ENCODE measurements around the gene MYEF2. TPM values are rescaled to one million over a fixed set of nuclear protein-coding genes. Genes with fewer than 3 reads are reported as not detected.

The MYEF2 gene
- total RNA-seq, 1 experiment from 2014 or later: 111 TPM

- TF ChIP-seq FOXP1 (CRISPR knock-in tag; IDR thresholded peaks at IDR 0.05; ENCODE audit: borderline replicate concordance) (no peak), ATF3 (CRISPR knock-in tag; conservative IDR thresholded peaks at IDR 0.05) (no peak), HMGA2 (CRISPR knock-in tag; IDR thresholded peaks at IDR 0.05) (no peak), NFATC4 (CRISPR knock-in tag; IDR thresholded peaks at IDR 0.05) (no peak)
- Mint-ChIP-seq H3K9me3 (peaks cover 23% of the 10 kb centered on the region), H3K4me1 (peaks cover 5% of the 10 kb centered on the region), H3K4me3 (no peak overlapping the region), H3K27ac (no peak overlapping the region), H3K27me3 (ENCODE audit: low read depth) (no peaks in the 10 kb centered on the region; the same call in 1 of the 2 replicates), H3K36me3 (peaks cover 14% of the 10 kb centered on the region)
- no peak for ATAC-seq
- ChIA-PET CTCF (interaction anchor here (0.6 to 5.3 kb wide), 63 partner anchors 10 to 1773 kb away, joined by 3 to 97 read pairs (median 4); partner anchors contain the start of gene SEMA6D), POLR2A (no interaction called here)
- no peak for DNase-seq (ENCODE audit: low spot score)
Measured at GRCh38 chr15:48085591-48085930, 92.5 kb downstream of the MYEF2 start.

DNA sequence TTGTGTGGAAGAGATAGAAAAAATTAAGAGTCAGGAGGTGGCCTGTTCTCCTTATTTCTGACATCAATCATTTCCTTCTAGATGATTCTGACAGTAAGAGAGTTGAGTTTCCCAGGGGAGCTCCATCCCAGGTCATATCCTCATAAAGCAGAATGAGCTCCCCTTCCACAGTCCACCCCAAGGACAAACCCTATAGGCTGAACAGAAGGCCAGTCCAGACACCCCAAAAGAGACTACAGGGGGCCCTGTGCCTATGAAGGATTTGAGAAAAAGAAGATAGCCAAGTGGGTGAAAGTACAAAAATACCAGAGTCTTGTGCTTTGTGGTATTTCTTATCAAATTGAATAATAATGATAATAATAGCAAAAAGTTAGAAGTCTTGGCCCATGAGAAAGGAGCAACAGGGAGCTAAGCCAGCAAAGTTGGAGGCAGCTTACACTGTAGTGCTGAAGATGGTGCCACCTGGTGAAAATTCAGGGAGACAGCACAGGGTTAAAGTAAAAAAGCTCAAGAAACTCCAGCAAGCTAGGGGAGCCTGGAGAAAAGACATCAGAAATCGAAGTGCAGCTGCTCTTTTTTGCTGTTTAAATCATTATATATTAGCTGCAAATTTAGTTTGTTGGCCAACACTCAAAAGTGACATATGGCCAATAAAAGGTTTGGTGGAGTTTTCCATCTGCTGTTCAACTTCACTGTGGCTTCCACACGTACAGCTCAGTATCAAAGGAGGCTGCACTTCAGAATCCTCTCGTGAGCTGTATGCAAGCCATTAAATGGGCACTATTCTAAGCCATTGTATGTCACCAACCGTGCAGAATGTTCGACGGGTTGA is 93.1 kb downstream of the MYEF2 start:
- DNase-seq (ENCODE audit: low spot score): peak; percentile 14
- peak; percentile 97 for ATAC-seq
- Mint-ChIP-seq H3K9me3 (peaks cover 23% of the 10 kb centered on the region), H3K27ac (no peak overlapping the region), H3K27me3 (ENCODE audit: low read depth) (no peaks in the 10 kb centered on the region; the same call in 1 of the 2 replicates), H3K4me3 (no peak overlapping the region), H3K36me3 (peaks cover 14% of the 10 kb centered on the region), H3K4me1 (peaks cover 5% of the 10 kb centered on the region)
- ChIA-PET CTCF (interaction anchor here (0.6 to 5.3 kb wide), 65 partner anchors 10 to 1773 kb away, joined by 3 to 97 read pairs (median 4); partner anchors contain the start of gene SEMA6D), POLR2A (no interaction called here)
- TF ChIP-seq CREB1 (CRISPR knock-in tag; IDR thresholded peaks at IDR 0.05): no peak
- TF ChIP-seq, protein P1, sequence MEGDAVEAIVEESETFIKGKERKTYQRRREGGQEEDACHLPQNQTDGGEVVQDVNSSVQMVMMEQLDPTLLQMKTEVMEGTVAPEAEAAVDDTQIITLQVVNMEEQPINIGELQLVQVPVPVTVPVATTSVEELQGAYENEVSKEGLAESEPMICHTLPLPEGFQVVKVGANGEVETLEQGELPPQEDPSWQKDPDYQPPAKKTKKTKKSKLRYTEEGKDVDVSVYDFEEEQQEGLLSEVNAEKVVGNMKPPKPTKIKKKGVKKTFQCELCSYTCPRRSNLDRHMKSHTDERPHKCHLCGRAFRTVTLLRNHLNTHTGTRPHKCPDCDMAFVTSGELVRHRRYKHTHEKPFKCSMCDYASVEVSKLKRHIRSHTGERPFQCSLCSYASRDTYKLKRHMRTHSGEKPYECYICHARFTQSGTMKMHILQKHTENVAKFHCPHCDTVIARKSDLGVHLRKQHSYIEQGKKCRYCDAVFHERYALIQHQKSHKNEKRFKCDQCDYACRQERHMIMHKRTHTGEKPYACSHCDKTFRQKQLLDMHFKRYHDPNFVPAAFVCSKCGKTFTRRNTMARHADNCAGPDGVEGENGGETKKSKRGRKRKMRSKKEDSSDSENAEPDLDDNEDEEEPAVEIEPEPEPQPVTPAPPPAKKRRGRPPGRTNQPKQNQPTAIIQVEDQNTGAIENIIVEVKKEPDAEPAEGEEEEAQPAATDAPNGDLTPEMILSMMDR (IDR thresholded peaks at IDR 0.05): peak; percentile 44; the same call in 1 of the 2 replicates

Other genes starting within 250 kb of the MYEF2 start
- not detected in 3 replicates for gene SLC24A5, start 57.3 kb downstream of the MYEF2 start, total RNA-seq (2021)
- gene CTXN2, start 13.4 kb upstream of the MYEF2 start, total RNA-seq (2021): 0.07 to 0.16 TPM (median 0.07 TPM) in 3 replicates
- 0.15 to 0.39 TPM (median 0.39 TPM) in 3 replicates for gene SLC12A1, start 28.0 kb upstream of the MYEF2 start, total RNA-seq (2021)
- 195 to 204 TPM (median 195 TPM) in 3 replicates for gene DUT, start 153.1 kb upstream of the MYEF2 start, total RNA-seq (2021)

Data from WTC11 (cell line).